GM21381 (cell line): ENCODE results near the gene RAB11FIP5.
A peak's percentile ranks its signal among the peaks of the same experiment; 100 is the strongest.

Source experiments
- ATAC-seq: cut with Tn5 transposase; IDR thresholded peaks from one replicate; pipeline ENCODE4 v1.9.1; 2021; ENCODE audit warnings: mild to moderate bottlenecking, moderate library complexity; ENCODE audit not compliant: unreplicated experiment

RAB11FIP5 gene

DNA sequence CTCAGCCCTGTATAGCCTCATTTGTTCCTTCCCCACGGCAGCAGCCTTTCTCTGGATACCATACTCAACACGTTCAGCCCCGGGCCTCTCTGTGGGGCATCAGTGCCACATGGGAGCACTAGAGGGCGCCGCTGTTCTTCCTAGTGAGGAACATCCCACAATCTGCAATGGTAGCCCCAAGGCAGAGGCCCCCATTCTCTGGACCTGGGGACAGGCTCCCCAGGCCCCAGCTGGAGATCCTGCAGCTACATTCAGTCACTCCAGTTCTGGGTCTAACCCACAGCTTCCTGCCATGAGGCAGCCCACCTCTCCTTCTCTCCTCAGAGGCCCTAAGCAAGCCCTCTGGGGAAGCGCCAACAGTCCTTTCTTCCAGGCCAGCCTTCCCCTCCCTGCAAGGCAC lies 27.1 kb downstream of the RAB11FIP5 start:
- peak; percentile 86 for ATAC-seq

DNA sequence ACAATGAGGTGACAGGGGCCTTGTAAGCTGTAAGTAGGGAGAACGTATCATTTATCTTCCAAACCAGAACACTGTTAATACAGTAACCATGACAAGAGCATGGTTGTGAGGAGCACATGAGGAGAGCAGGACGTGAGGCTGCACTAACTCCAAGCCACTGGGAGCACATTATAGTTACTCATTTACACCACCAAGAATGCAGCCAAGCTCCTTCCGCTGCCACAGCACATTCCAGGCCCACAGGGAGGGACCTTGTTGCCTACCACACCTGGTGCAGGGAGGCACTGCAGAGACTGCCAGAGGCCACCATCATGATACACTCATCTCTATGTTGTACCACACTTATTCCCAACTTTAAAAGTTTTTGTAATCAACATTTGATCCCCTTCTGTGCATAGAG lies 27.8 kb downstream of the RAB11FIP5 start:
- ATAC-seq: no peak

DNA sequence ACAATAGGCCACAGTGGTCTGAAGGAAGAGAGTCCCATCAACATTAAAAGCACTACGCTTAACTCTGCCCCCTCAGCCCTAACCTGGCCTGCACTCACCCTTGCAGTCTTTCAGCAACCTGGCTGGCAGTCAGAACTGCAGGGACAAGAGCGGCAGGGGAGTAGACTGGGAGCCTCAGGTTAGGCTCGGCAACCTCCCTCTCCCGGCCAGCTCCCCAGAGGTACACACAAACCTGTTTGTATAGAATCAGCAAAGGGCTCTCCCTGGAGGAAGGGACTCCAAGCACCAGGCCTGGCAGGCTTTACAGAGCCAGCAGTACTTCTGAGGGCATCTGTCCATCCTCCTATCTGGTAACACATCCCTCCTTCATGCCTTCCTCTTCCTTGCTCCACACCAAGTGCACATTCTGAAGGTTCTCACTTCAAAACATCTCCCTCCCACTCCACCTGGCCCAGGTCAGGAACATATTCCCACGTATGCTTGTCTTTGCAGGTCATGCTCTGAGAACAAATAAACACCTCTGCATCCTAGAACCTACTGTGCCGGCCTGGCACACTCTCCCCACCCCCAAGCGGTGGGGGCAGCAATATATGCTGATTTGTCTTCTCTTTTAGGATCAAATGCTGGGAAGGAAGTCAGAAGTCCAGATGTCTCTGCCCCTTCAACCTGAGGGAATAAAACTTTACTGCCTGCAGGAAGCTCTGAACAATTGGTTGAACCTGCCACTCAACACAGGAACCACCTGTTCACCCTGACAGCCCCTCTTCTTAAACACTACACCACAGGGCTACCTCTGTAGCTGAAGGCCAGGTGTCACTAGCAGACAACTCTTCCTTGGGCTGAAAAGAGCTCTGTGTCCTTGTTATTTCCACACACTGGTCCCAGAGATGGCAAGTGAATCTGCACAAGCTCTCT lies 28.6 kb downstream of the RAB11FIP5 start:
- no peak for ATAC-seq

DNA sequence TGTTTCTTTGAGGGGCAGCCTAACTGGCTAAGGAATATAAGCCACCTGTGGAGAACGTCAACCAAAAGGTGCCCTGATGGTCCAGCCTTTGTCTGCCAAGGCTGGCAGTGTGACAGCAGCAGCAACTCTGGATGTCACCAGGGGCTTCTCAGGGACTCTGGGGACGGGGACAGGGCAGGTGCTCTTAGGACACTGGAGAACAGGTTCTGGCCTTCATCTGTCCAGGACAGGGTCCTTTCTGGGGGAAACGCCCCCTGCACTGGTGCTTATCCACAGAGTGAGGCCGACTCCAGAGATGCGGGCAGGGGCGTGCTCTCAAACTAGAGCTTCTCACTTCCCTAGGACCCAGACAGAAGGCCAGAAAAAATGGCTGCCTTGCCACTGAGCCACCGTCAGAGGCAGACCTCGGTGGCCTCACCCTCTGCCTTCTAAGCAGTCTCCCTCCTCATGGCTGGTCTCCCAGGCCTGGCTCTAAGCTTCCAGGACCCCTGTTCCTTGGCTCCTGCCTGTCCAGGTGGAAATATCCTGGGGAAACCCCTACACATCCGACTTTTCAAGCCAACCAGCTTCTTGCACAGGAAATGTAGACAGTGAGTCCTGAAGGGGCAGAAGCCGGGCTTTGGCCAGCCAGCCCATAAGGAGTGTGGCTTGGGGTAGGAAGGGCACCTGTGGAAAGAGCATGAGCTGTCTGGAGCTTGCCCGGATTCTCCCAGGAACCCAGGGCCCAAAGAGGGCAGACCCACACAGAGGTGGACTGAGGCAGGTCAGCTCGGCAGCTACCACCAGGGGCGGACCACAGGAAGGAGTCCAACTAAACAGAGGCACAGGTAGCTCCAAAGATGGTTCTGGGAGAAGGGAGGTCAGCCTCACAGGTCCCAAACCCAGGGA lies 30.0 kb downstream of the RAB11FIP5 start:
- no peak for ATAC-seq

DNA sequence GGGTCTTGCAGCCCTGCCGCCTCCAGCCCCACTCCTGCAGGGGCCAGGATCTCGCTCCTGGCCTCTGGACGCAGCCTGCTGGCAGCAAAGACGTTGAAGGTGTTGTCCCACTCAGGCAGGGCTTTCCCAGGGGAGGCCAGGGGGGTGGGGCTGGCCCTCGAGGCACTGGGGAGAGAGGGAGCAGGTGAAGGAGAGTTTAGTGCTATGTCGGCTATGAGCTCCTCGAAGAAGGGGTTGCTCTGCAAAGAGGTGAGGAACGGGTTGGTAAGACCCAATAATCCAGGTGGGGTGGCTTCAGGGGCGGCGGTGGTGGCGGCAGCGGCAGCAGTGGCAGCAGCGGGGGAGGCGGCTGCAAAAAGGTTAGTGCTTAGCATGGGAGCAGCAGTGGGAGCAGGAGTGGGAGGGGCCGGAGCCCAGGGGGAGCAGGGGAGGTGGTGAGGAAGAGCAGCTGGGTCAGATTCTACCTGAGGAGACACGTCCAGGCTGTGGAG lies 31.5 kb downstream of the RAB11FIP5 start:
- no peak for ATAC-seq

DNA sequence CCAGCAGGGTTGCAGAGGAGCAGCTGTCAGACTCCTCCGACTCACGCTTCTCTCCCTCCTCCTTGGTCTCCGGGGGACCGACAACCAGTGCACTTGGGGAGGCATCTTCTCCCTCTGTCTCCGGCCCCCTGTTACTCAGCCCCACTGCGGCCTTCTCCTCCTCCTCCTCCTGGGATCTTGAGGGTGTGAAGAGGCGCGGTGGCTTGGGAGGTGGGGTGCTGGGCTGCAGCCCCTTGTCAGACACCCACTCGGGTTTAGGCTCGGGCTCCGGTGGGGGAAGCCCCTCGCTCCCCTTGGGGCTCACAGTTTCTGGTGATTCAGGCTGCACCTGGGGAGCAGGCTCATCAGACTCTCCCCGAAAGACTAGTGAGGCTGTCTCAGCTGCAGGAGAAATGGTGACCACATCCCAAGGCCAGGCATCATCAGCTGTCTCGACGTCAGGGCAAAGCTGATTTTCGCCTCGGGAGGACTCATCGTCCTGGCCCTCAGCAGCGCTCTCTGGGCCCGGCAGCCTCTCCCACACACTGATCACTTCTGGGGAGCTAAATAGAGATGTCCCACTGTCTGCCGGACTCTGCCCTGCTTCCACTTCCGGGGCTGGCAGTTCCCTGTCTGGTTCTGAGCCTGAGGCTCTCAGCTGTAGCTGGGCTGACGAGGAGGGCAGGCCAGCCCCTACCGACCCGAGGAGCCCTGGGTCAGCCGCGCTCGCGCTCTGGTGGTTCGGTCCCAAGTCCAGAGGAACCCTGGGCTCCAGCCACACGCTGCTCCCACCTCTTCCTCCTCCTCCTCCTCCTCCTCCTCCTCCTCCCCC lies 32.2 kb downstream of the RAB11FIP5 start:
- no peak for ATAC-seq

DNA sequence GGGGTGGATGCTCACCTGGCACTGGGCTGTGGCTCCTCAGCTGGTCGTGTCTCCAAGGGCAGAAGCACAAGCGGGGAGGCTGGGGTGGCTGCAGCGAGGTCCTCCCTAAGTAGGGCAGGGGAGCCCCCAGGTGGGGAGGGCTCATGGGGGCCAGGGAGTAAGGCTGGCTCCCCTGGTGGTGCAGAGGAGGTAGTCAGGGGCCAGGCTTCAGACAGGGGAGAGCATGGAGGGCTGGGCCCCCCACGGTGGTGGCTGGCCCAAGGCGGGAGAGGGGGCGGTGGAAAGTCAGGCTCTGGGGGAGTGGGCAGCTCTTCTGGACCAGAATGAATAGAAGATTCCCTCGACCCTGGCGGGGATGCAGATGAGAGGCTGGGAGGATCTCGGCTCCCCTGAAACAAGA lies 33.1 kb downstream of the RAB11FIP5 start:
- ATAC-seq: no peak

DNA sequence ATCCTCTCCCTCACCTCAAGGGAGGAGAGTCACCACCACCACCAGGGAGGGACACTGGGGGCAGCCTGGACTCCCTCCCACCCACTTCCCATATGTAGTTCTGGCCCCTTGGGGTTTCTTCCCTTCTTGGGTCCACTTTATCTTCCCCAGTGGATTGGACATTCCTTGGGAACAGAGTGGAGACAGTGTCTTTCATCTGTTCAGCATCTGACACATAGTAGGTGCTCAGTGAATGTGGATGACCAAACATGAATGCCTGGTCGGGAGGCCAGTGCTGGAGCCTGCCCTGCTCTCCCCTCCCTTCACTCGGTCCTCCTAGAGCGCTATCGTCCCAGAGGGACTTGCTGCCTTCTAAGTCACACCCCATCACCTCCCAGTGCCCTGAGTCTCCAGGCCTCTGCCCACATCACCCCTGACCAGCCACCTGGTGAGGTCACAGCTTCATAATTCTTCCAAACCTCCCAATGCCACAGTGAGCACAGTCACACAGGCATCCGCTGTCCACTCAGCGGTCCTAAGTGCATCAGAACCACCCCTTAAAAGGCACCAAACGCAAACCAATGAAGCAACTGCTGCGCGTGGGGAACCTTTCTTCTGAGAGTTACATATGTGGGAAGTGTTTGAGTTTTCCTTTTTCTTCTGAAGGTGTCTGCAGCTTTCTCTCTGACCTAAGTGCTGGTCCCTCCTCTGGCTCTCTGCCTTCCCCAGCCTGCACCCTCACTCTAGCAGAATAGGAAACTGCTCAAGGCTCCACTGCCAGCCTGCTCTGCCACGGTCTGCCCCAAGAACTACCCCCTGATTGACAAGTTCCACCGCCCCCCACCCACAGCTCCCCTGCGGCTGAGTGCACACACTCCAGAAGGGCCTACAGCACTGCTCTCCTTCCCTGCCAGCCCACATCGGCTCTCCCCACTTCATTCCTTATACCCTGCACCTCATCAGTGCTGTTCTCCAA lies 34.0 kb downstream of the RAB11FIP5 start:
- no peak for ATAC-seq

DNA sequence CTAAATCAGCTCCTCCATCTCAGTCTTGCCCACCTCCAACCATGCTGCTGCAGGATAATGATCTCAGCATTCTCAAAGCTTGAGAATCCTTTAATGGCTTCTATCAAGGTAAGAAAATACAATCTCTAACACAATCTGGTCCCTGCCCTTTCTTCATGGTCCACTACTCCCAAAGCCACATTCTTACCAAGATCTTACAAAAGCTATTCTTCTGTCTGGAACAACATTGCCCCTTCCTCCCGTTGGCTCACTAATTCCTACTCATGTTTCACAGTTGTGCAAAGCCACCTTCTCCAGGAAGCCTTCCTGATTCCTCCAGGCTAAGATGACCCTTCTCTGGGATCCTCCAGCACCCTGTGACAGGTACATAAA lies 35.3 kb downstream of the RAB11FIP5 start:
- ATAC-seq: no peak

DNA sequence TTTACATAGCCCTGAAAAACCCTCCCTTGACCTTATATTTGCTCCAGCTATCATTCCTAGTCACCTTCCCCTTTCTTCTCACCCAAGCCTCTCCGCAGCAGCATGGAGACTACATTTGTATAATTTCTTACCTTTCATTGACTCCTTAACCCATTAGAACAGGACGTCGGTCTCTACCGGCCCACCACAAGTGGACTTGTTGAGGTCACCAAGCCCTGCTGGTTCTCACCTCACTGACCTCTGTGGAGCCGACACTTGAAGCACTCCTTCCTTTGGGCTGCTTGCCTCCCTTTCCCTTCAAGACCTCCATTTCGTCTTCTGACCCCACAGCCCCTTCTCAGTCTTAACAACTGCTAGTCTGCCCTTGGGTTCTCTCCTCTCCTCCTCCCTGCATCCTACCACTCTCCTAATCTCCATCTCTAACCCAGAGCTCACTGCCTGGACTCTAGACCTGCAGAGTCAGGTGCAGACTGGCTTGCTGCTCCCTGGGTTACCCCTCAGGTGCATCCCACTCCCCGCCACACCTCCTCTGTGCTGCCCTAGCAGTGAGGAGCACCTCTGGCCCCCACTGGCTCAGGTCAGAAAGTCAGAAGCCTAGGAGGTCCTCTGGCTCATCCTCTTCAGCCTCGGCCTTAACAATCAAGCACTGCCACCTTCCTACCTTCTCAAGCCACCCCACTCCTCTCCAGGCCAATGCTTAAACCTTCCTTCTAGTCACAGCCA lies 35.9 kb downstream of the RAB11FIP5 start:
- no peak for ATAC-seq

DNA sequence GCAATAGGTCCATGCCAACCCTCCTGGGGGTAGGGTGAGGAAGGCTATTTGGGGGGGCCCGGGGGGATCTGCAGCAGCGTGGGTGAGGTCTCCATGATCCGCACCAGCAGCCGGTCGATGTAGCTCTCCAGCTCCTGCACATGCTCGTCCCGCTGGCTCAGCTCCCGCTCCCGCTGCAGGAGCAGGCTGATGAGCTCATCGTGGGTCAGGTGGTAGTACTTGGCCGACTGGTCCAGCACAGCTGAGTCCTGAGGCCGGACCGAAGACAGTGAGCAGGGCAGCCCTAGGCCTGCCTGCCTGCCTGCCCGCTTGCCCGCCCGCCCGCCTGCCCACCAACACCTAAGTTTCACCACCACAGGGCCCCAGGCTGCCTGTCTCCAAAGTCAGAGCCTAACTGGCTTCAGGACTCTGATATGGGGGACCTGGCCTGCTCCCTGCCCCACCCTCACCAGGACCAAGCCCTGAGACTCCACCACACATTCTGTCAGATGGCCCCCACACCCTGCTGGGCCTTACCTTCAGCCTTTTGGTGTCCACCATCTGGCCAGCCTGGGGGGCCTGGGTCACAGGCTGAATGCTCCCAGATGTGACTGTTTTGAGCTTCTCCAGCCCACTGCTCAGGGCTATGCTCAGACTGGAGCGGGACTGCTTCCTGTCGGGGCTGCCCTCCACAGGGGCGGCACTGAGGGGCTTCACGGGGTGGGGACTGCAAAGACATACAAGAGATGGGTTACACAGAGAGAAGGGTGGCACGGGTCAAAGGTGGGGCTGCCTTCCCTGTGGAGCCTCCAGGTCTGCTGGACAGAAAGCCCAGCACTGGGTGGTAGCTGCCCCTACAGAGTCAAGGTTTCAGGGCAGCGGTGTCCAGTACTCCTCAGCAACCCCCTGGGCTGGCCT lies 37.0 kb downstream of the RAB11FIP5 start:
- ATAC-seq: no peak

DNA sequence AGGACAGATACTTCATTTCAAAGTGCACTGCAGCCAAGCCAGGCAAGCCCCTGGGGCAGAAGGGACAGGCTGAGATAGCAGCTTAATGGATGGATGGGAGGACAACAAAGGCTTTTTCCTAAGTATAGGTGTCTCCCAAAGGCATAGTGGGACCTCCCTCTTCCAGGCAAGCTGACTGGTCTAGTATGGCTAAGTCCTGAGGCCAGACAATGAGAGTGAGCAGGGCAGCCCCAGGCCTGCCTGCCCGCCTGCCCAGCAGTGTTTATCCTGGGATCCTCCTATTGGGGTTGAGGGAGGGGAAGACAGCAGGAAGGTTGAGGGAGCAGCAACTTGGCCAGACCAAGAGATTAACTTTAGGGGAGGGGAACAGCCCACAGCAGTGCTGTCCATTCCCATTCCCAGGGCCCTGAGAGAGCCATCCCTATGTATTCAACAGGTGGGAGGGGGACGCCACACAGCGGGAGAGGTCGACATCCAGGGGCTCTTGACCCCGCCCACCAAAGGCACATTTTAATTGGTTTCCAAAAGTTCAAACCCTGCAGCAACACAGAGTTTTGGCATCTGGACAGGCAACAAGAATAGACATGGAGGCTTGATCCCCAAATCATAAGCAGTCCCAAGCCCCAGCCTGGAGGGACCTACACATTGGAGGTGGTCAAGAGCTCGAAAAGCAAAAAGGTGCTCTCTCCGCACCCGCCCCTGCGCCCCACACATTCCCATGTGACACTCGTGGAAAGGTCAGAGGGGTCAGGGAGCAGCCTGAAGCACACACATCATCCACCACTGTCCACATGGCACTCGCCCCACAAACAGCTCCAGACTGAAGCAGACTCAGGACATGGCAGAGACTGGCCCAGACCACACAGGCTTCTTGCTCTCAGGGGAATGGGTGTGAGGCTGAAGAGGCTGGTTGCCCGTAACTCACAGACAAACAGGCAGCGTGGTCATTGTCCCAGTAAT lies 38.4 kb downstream of the RAB11FIP5 start:
- ATAC-seq: no peak

DNA sequence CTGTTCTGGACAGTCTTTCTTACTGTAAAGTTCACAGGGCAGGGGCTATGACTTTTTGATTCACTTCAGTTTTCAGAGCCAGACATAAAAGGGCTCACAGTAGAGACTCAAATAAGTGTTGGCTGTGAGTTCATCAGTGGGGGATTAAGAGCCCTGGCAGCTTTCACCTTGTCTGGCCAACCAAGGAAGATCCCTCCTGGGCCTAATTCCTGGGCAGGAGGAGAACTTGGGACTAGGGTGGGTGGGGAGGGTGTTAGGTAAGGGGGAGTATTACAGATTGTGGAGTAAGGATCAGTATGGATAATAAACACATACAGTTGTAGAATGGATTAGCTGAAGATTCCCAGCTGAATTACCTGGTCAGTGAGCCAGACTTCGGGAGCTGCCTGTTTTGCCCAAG lies 40.3 kb downstream of the RAB11FIP5 start:
- ATAC-seq: no peak

DNA sequence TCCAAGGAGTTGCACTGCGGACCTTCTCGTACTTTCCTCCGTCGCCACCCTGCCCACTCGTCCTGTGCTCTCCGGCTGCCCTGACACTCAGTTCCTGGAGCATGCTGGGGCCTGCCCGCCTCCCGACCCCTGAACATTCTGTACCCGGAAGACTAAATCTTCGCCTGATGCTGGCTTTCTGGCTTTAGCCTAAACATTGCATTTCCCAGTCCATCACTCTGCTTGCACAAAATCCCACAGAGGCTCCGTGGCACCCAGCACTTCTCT lies 40.7 kb downstream of the RAB11FIP5 start:
- no peak for ATAC-seq

DNA sequence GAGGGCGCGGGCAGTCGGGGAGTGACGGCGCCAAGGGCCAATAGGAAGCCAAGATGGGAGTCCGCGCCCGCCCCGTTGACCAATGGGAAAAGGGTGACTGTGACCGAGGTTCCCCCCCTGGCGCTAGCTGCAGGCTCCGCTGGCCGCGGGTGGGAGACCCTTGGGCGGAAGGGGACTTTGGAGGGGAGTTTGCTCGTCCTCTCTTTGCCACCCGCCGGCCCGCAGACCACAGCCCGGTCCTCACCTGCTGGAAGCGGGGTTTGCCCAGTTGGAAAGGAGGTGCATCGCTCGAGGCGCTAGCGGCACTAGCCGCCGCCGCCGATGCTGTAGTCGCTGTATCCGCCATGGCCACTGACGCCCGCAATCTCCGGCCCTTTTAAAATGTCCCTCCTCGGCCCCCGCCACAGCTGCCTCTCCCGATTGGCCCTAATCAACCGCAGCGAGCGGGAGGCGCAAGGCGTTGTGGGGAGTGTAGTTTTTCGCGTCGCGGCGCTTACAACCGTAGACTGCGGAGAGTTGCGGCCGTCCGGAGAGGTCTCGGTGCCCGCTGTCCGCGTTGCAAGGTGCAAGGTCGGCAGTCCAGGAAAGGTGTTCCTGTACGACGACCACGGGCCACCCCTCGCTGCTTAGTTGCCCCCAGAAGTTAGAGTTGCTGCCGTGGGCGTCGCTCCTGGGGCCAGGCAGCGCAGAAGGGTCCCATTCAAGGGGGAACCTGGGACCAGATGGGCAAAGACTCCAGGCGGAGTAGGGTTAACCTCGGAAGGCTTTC lies 41.2 kb downstream of the RAB11FIP5 start, which contains the start of gene SFXN5:
TSS of gene SFXN5 (minus strand) at position 353 of the 769 bp plus-strand sequence. CDS start at position 346, 7 bp downstream.
- peak; percentile 93 for ATAC-seq

DNA sequence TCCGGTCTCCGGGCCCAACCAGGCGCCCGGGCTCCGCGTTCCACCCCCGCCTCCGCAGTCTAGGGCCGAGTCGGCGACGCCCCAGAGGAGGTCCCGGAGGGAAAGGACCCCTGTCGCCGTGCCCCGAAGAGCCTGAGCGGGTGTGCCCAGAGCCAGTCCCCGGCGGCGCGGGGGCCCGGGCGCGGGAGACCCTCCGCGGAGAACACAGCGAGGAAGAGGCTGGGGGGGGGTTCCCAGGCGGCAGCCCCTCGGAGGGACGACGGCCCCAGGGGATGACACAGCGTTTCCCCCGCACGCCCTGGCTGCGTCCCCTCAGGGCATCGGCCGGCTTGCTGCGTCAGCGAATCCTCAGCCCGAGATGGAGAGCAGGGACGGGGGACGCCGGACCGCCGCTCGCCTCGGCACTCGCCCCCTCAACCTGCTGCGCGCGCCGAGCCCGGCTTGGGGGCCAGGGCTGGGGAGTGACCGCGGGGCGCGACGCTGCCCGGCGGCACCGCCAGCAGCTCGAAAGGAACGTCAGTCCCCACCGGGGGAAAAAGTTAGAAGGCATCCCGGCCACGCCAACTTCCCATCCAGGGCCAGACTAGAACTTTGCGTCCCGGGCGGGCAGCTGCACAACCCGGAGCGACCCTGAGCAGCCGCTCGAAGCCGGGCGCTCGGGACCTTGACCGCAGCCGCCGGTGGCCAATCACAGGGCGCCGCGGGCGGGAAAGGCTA lies 41.9 kb downstream of the RAB11FIP5 start:
- ATAC-seq: peak; percentile 23
